Gastroesophageal sphincter (tissue), 4 donors: ENCODE results near the gene TRPM5. TPM values are rescaled to one million over a fixed set of nuclear protein-coding genes. Genes with fewer than 3 reads are reported as not detected.
A peak's percentile ranks its signal among the peaks of the same experiment; 100 is the strongest.

Experiments used
- ATAC-seq: fragments of 150-250 bp; one replicate; pipeline ENCODE4 v1.9.1; 2016; ENCODE audit warnings: mild to moderate bottlenecking, moderate library complexity
- H3K27ac ChIP-seq, 4 donors: fragments of 200-600 bp; sonication (generic) in 3 of 4; 1 replicate in 3 of 4; 2 replicates in 1 of 4; pipeline ENCODE4 v1.5.1; 2016 to 2019
- H3K27me3 ChIP-seq: fragments of 200-600 bp; sonication (generic); one replicate; pipeline ENCODE4 v1.5.1; 2019
- H3K36me3 ChIP-seq, 2 donors: fragments of 200-600 bp; sonication (generic); one replicate each; pipeline ENCODE4 v1.5.1; 2019; ENCODE audit warnings: control low read depth in 1 of 2
- H3K4me1 ChIP-seq, 3 donors: fragments of 200-600 bp; sonication (generic); 1 replicate in 2 of 3; 2 replicates in 1 of 3; pipeline ENCODE4 v1.5.1; 2016 to 2019; ENCODE audit warnings: control low read depth in 2 of 3
- H3K4me3 ChIP-seq, 2 donors: fragments of 200-600 bp; sonication (generic); one replicate each; pipeline ENCODE4 v1.5.1; 2019; ENCODE audit warnings: mild to moderate bottlenecking in 1 of 2, moderate library complexity in 1 of 2
- H3K9me3 ChIP-seq, 3 donors: fragments of 200-600 bp; sonication (generic); one replicate each; pipeline ENCODE4 v1.5.1; 2017 to 2019; ENCODE audit warnings: control low read depth in 2 of 3
- EP300 ChIP-seq: sonication (generic); formaldehyde crosslinking; IDR thresholded peaks from one replicate; pipeline ENCODE4 v1.6.1; 2017; ENCODE audit warnings: antibody characterized with exemption, mild to moderate bottlenecking
- POLR2A ChIP-seq, 2 donors: fragments of 450-650 bp; IDR thresholded peaks; one replicate each; pipeline ENCODE4 v1.6.1; 2017; ENCODE audit warnings: antibody characterized with exemption in 2 of 2, mild to moderate bottlenecking in 2 of 2, moderate library complexity in 1 of 2
- POLR2AphosphoS5 ChIP-seq: sonication (generic); formaldehyde crosslinking; IDR thresholded peaks from one replicate; pipeline ENCODE4 v1.6.1; 2017; ENCODE audit warnings: antibody characterized with exemption
- WGBS, 2 donors: methylation state at CpG; one replicate each; pipeline ENCODE4 v1.1.5; 2018; ENCODE audit warnings: low coverage in 1 of 2; 5-methylcytosine and 5-hydroxymethylcytosine counted together
- total RNA-seq, 4 donors: library from RNA; depleted of rRNA; stranded (reverse); fragments of >200 nt; gene quantifications; one replicate each; pipeline ENCODE4 v1.1.0, GENCODE V29; 2016
- TF ChIP-seq, protein P1 (sequence below), 4 experiments: fragments of 200-600 bp in 2 of 4; fragments of 450-650 bp in 2 of 4; sonication (generic) in 1 of 4; IDR thresholded peaks; one replicate each; pipeline ENCODE4 v1.5.1; 2017 to 2019; ENCODE audit warnings: antibody characterized with exemption in 4 of 4, mild to moderate bottlenecking in 2 of 4, moderate library complexity in 2 of 4

Gene TRPM5, protein sequence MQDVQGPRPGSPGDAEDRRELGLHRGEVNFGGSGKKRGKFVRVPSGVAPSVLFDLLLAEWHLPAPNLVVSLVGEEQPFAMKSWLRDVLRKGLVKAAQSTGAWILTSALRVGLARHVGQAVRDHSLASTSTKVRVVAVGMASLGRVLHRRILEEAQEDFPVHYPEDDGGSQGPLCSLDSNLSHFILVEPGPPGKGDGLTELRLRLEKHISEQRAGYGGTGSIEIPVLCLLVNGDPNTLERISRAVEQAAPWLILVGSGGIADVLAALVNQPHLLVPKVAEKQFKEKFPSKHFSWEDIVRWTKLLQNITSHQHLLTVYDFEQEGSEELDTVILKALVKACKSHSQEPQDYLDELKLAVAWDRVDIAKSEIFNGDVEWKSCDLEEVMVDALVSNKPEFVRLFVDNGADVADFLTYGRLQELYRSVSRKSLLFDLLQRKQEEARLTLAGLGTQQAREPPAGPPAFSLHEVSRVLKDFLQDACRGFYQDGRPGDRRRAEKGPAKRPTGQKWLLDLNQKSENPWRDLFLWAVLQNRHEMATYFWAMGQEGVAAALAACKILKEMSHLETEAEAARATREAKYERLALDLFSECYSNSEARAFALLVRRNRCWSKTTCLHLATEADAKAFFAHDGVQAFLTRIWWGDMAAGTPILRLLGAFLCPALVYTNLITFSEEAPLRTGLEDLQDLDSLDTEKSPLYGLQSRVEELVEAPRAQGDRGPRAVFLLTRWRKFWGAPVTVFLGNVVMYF (N-terminal part only)
- total RNA-seq, result not detected

DNA sequence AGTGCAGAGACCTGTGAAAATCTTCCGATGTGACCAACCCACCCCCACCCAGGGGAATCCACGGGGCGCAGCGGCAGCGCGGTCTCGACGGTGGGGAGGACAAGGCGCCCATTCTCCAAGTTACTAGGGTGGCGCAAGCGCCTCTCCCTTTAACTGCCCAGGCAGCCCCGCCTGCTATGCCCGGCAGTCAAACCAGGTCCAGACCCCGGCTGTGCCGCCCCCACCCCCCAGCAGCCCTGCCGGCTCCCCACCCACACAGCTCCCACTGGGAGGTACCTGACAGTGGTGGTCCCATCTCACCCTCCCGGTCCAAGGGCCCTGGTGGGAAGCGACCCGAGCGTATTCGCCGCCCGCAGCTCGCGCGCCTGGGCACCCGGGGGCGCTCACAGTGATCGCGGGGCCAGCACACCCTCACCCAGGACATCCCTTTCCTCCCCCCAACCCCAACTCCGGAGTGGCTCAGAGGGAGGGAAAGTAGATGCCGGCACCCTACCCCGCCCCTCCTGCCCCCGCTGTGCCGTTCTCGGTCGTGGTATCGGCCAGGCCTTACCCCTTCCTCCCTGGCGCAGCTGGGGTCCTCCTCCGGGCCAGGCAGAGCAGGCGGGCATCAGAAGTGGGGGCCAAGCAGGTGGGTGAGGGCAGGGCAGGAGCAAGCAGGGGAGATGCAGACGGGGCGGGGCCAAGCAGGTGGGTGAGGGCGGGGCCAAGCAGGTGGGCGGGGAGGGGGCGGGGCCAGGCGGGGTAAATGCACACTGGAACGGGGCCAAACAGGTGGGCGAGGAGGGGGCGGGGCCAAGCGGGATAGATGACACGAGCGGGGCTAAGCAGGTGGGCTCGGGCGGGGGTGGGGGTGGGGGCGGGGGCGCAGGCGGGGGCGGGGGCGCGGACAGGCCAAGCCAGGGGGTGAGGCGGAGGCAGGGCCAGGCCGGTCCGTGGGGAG lies at the start of gene TRPM5:
Gene TRPM5, minus strand, starts transcription at position 634 of the 940 bp plus-strand sequence. CDS start 21,478 bp downstream, outside the sequence.
- H3K4me1 ChIP-seq, result peaks cover 0 to 34% (median 0%) of the 10 kb centered on the region in 3 donors
- H3K27me3 ChIP-seq, result peaks cover 94% of the 10 kb centered on the region
- no peak within 1 kb of the TSS for H3K27ac ChIP-seq
- H3K4me3 ChIP-seq, result peak within 1 kb of the TSS in 1 of 2 donors; percentile 42
- peaks cover 0 to 10% (median 0%) of the 10 kb centered on the region in 3 donors for H3K9me3 ChIP-seq
- no peaks in the 10 kb centered on the region for H3K36me3 ChIP-seq
- ATAC-seq, result no peak
- TF ChIP-seq POLR2A (IDR thresholded peaks at IDR 0.05) (no peak), POLR2AphosphoS5 (no peak), EP300 (no peak)
- TF ChIP-seq, protein P1, sequence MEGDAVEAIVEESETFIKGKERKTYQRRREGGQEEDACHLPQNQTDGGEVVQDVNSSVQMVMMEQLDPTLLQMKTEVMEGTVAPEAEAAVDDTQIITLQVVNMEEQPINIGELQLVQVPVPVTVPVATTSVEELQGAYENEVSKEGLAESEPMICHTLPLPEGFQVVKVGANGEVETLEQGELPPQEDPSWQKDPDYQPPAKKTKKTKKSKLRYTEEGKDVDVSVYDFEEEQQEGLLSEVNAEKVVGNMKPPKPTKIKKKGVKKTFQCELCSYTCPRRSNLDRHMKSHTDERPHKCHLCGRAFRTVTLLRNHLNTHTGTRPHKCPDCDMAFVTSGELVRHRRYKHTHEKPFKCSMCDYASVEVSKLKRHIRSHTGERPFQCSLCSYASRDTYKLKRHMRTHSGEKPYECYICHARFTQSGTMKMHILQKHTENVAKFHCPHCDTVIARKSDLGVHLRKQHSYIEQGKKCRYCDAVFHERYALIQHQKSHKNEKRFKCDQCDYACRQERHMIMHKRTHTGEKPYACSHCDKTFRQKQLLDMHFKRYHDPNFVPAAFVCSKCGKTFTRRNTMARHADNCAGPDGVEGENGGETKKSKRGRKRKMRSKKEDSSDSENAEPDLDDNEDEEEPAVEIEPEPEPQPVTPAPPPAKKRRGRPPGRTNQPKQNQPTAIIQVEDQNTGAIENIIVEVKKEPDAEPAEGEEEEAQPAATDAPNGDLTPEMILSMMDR (IDR thresholded peaks at IDR 0.05), result no peak
- 0 to 20% methylated on average over 1 to 3 of the region's 64 CpGs for WGBS, 2 donors

DNA sequence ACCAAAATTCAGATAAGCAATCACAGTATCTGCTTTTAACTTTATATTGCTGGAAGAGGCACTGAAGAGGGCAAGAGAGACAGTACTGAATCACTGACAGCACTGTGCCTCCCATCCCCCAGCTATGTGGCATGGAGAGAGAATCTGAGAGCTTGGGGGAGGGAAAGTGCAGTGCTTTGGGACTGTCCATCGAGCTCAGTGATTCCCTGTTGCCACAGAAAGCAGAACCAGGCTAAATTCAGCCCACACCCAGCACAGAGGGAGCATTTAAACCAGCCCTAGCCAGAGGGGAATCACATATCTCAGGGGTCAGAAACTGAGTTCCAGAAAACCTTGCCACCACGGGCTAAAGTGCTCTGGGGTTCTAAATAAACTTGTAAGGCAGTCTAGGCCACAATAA lies 44.8 kb upstream of the TRPM5 start:
- no peaks in the 10 kb centered on the region for H3K4me1 ChIP-seq
- peaks cover 0 to 60% (median 2%) of the 10 kb centered on the region in 3 donors for H3K9me3 ChIP-seq
- 42% methylated on average over 2 of the region's 2 CpGs; no CpG with 5 or more reads in 1 of the 2 donors for WGBS, 2 donors
- H3K4me3 ChIP-seq, result no peak overlapping the region
- no peaks in the 10 kb centered on the region for H3K36me3 ChIP-seq
- TF ChIP-seq, protein P1 (IDR thresholded peaks at IDR 0.05), result no peak
- no peak for TF ChIP-seq POLR2AphosphoS5
- no peak for TF ChIP-seq EP300
- no peak for TF ChIP-seq POLR2A (IDR thresholded peaks at IDR 0.05)
- no peak overlapping the region for H3K27ac ChIP-seq
- H3K27me3 ChIP-seq, result peaks cover 47% of the 10 kb centered on the region
- ATAC-seq, result no peak

DNA sequence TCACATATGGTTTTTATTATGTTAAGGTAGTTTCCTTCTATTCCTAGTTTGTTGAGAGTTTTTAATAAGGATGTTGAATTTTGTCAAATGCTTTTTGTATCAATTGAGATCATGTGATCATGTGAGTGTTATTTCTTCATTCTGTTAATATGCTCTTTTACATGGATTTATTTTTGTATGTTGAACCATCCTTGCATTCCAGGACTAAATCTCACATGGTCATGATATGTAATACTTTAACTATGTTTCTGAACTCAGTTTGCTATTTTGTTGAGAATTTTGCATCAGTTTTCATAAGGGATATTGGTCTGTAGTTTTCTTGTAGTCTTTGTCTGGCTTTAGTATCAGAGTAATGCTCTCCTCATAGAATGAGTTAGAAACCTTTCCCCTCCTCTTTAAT lies 43.7 kb upstream of the TRPM5 start:
- no peak overlapping the region for H3K27ac ChIP-seq
- no peaks in the 10 kb centered on the region for H3K4me1 ChIP-seq
- H3K27me3 ChIP-seq, result peaks cover 58% of the 10 kb centered on the region
- H3K9me3 ChIP-seq, result peaks cover 0 to 60% (median 2%) of the 10 kb centered on the region in 3 donors
- no peak for ATAC-seq
- H3K36me3 ChIP-seq, result no peaks in the 10 kb centered on the region
- H3K4me3 ChIP-seq, result no peak overlapping the region
- TF ChIP-seq EP300 (no peak), POLR2AphosphoS5 (no peak), POLR2A (IDR thresholded peaks at IDR 0.05) (no peak)
- TF ChIP-seq, protein P1 (IDR thresholded peaks at IDR 0.05), result no peak

DNA sequence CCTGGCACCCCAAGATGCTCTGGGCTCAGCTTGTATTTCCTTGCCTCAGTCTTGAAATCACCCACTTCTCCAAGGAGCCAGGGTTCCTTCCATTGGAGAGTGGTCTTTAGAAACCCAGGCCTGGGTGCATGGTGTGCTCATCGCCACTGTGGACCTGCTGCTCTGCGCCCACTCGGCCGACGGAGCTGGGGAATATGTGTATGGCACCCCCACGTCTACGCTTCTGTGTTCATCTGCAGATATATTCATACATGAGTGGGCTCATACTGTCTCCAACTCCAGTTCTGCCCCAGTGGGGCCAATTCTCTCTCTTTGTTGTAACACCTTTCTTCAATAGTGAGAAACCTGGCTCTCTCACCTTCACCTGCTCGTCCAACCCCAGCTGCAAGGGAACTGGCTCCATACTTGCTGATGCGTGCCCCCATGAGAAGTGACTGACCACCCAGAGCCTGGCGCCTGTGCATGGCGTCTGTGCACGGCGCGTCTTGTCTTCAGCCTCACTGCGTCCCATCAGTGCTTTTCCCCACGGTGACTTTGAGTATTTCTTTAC lies 40.3 kb upstream of the TRPM5 start:
- no peaks in the 10 kb centered on the region for H3K36me3 ChIP-seq
- WGBS, 2 donors, result 82 to 96% methylated on average over 13 to 15 of the region's 16 CpGs
- H3K27me3 ChIP-seq, result peaks cover 63% of the 10 kb centered on the region
- H3K4me1 ChIP-seq, result no peaks in the 10 kb centered on the region
- TF ChIP-seq POLR2A (IDR thresholded peaks at IDR 0.05) (no peak), EP300 (no peak), POLR2AphosphoS5 (no peak)
- TF ChIP-seq, protein P1 (IDR thresholded peaks at IDR 0.05), result no peak
- H3K9me3 ChIP-seq, result peaks cover 0 to 49% (median 2%) of the 10 kb centered on the region in 3 donors
- no peak for ATAC-seq
- H3K27ac ChIP-seq, result no peak overlapping the region
- no peak overlapping the region for H3K4me3 ChIP-seq
